ENCODE data around the gene YWHAQ.
A peak's percentile ranks its signal among the peaks of the same experiment; 100 is the strongest.

Gene YWHAQ

DNA sequence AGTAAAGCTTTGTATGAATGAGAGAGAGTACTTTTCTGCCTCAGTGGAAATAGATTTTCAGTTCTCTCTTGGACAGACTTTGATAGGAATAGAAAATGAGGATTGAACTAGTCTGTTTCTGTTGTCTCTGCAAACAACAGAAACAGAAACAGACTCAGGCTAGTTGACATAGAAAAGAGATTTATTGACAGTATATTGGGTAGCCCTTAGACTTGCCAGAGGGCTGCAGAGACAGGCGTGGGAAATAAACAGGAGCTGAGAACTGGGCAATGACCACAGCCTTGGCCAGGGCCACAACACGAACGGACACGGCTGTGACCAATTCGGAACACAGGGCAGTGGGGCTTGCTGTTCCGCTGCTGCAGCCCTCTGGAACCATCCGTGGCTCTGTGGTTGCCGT lies 30.5 kb upstream of the YWHAQ start:
- peak overlapping the region; percentile 19 for H3K27ac Mint-ChIP-seq
- peaks cover 4% of the 10 kb centered on the region for H3K4me1 Mint-ChIP-seq
- H3K36me3 Mint-ChIP-seq = no peaks in the 10 kb centered on the region
- ATAC-seq (ENCODE audit: low read depth) = no peak
- H3K4me3 Mint-ChIP-seq = no peak overlapping the region
- H3K9me3 Mint-ChIP-seq = peaks cover 2% of the 10 kb centered on the region
- peaks cover 4% of the 10 kb centered on the region for H3K27me3 Mint-ChIP-seq
- no peak for DNase-seq (ENCODE audit: low spot score in 2 of 2)

DNA sequence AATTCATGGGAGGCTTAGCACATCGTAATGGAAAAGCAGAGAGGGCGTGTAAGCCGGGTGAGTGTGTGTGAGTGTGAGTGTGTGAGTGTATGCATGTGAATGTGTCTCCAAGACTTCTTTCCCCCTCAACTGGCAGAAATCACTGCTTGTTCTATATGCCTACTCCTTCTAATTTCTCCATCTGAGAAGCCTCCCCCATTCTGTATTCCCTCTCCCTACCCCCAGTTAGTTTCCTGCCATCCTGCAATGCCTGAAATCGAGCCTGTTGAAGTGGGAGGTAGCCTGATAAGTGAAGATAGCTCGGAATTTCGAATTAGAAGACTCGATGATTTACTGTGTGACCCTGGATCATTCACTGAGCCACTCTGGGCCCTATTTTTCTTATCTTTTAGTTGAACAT lies 30.0 kb upstream of the YWHAQ start:
- no peaks in the 10 kb centered on the region for H3K36me3 Mint-ChIP-seq
- peak overlapping the region; percentile 19 for H3K27ac Mint-ChIP-seq
- H3K4me1 Mint-ChIP-seq = peaks cover 4% of the 10 kb centered on the region
- DNase-seq (ENCODE audit: low spot score in 2 of 2) (no peak), ATAC-seq (ENCODE audit: low read depth) (no peak)
- peaks cover 4% of the 10 kb centered on the region for H3K27me3 Mint-ChIP-seq
- H3K9me3 Mint-ChIP-seq = peaks cover 2% of the 10 kb centered on the region
- no peak overlapping the region for H3K4me3 Mint-ChIP-seq

DNA sequence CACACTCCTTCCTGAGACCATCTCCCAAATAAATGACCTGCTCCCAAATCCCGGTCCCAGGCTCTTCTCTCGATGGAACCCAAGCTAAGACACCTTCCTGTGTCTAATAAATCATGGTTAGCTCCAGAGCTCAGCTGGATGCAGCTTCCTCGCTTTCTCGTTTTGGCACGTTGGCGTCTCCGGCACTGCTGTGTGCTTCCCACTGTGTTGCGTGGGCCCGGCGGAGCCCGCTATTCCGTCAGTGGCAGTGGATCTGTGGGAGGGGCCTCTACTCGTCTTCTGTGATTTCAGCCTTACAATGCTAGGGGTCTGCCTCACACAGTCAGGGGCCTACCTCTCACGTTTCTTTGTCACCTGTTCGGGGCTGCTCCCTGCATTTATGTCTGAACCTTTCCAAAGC lies 29.4 kb upstream of the YWHAQ start:
- no peak overlapping the region for H3K27ac Mint-ChIP-seq
- H3K4me1 Mint-ChIP-seq = peaks cover 4% of the 10 kb centered on the region

DNA sequence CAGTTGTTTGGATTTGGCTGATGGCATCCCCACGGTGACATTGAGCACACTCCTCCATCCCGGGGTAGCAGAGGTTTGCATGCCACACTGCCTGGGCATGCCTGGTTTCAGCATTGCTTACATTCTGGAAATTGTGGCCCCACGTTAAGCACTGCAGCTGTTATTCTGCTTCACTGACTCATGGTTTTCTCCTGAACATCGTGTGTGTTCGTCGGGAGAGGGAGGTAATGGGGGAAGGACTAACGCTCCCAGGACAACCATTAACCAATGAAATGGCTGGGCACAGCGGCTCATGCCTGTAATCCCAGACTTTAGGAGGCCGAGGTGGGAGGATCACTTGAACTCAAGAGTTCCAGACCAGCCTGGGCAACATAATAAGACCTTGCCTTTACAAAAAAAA lies 28.2 kb upstream of the YWHAQ start:
- DNase-seq (ENCODE audit: low spot score in 2 of 2) = no peak
- Mint-ChIP-seq H3K36me3 (no peaks in the 10 kb centered on the region), H3K9me3 (no peaks in the 10 kb centered on the region), H3K4me3 (no peak overlapping the region), H3K27ac (no peak overlapping the region), H3K27me3 (peaks cover 2% of the 10 kb centered on the region), H3K4me1 (peaks cover 5% of the 10 kb centered on the region)
- ATAC-seq (ENCODE audit: low read depth) = no peak

More for the DNA sequence above, 29.4 kb upstream of the YWHAQ start:
- H3K27me3 Mint-ChIP-seq = peaks cover 4% of the 10 kb centered on the region
- ATAC-seq (ENCODE audit: low read depth) (no peak), DNase-seq (ENCODE audit: low spot score in 2 of 2) (no peak)
- H3K36me3 Mint-ChIP-seq = no peaks in the 10 kb centered on the region
- peaks cover 2% of the 10 kb centered on the region for H3K9me3 Mint-ChIP-seq
- no peak overlapping the region for H3K4me3 Mint-ChIP-seq

DNA sequence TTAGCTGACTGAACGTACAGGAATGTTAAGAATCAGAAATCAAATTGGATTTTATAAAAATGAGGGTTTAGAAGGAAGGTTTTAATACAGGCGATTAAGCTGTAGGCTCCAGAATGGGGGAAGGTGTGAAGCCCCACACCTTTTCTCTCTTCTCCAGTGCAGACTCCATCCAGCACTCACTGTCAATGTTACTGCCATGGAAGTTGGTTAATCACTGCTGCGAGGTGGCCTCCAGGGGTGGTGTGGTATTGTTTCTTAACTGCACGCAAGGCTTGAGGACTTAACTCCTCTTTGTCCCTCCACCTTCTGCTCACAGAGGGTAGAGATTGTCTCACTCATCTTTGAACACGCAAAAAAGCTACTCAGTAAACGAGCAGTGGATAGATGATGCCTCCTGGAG lies 26.9 kb upstream of the YWHAQ start:
- ATAC-seq (ENCODE audit: low read depth) = no peak
- Mint-ChIP-seq H3K27ac (no peak overlapping the region), H3K4me3 (no peak overlapping the region)

DNA sequence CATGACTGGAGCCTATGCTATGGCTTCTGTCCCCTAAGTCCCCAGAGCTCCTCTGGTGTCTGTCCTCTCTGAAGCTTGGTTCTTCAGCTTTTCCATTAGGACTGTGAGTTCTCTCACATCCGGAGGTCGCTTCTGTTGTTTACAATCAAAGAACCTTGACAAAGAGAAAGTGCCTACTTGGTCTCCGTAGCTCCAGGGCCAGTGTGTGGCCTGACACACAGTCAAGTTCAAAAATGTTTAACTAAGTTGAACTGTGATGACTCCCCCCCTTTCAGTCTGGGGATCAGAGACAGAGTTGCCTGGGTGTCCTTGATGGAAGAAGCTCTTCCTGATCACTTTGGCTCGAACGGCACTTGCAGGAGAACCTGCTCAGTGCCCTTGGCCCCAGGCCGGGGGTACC lies 26.3 kb upstream of the YWHAQ start:
- Mint-ChIP-seq H3K9me3 (peaks cover 4% of the 10 kb centered on the region), H3K27ac (no peak overlapping the region), H3K4me3 (no peak overlapping the region), H3K4me1 (peaks cover 16% of the 10 kb centered on the region), H3K27me3 (peaks cover 7% of the 10 kb centered on the region), H3K36me3 (no peaks in the 10 kb centered on the region)
- ATAC-seq (ENCODE audit: low read depth) (no peak), DNase-seq (ENCODE audit: low spot score in 2 of 2) (no peak)

More for the DNA sequence above, 26.9 kb upstream of the YWHAQ start:
- Mint-ChIP-seq H3K4me1 (peaks cover 11% of the 10 kb centered on the region), H3K9me3 (no peaks in the 10 kb centered on the region), H3K36me3 (no peaks in the 10 kb centered on the region), H3K27me3 (peaks cover 2% of the 10 kb centered on the region)
- no peak for DNase-seq (ENCODE audit: low spot score in 2 of 2)

DNA sequence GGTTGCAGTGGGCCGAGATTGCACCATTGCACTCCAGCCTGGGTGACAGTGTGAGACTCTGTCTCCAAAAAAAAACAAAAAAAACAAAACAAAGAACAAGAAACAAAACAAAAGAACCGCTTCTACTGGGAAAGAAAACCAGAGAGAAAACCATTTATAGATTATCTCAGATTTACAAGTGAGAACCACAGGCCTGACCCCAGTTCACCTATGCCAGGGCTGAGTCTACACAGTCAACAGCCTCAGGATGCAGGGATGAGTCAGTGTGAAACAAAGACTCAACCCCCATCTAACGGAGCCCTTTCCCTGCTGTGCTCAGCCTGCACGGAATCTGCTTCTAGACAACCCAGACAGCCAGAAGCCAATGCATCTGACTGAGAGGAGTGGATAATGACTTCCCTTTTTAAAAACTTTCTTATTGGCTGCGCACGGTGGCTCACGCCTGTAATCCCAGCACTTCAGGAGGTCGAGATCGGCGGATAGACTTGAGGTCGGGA lies 25.5 kb upstream of the YWHAQ start:
- Mint-ChIP-seq H3K36me3 (no peaks in the 10 kb centered on the region), H3K27ac (no peak overlapping the region), H3K27me3 (peaks cover 11% of the 10 kb centered on the region), H3K4me3 (peak overlapping the region; percentile 49), H3K4me1 (peaks cover 18% of the 10 kb centered on the region), H3K9me3 (peaks cover 5% of the 10 kb centered on the region)
- DNase-seq (ENCODE audit: low spot score in 2 of 2) (no peak), ATAC-seq (ENCODE audit: low read depth) (peak; percentile 80)

DNA sequence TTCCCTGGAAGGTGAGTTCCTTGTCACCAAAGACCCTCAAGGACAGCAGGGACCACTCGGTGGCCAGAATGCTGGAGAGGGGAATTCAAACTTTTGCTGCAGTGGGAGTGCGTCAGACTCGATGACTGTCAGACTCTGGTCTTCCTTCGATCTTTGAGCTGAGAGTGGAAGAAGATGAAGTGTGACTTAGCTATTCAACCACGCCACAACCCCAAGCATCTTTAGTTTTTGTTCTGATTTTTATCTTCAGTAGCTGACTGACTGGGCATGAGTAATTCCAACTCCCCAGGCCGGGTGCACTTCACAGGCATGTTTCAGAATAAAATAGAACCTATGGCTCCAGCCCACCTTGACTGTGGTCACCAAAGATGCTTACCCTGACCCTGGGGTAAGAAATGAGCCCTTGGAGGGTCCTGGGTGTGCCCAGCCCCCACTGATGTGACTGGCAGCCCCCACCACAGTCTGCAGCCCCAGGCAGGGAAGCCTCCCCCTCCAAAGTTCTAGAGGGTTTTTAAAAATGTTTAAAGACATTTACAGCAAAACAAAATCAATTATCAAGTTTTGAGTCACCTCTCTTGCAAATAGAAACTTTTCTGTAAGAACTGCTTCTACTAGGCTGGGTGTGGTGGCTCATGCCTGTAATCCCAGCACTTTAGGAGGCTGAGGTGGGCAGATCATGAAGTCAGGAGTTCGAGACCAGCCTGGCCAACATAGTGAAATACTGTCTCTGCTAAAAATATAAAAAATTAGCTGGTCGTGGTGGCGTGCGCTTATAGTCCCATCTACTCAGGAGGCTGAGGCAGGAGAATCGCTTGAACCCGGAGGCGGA lies 24.9 kb upstream of the YWHAQ start:
- peak overlapping the region; percentile 49 for H3K4me3 Mint-ChIP-seq
- H3K27me3 Mint-ChIP-seq = peaks cover 12% of the 10 kb centered on the region
- peaks cover 5% of the 10 kb centered on the region for H3K9me3 Mint-ChIP-seq
- H3K36me3 Mint-ChIP-seq = no peaks in the 10 kb centered on the region
- no peak for DNase-seq (ENCODE audit: low spot score in 2 of 2)
- no peak for ATAC-seq (ENCODE audit: low read depth)
- no peak overlapping the region for H3K27ac Mint-ChIP-seq
- H3K4me1 Mint-ChIP-seq = peaks cover 18% of the 10 kb centered on the region

DNA sequence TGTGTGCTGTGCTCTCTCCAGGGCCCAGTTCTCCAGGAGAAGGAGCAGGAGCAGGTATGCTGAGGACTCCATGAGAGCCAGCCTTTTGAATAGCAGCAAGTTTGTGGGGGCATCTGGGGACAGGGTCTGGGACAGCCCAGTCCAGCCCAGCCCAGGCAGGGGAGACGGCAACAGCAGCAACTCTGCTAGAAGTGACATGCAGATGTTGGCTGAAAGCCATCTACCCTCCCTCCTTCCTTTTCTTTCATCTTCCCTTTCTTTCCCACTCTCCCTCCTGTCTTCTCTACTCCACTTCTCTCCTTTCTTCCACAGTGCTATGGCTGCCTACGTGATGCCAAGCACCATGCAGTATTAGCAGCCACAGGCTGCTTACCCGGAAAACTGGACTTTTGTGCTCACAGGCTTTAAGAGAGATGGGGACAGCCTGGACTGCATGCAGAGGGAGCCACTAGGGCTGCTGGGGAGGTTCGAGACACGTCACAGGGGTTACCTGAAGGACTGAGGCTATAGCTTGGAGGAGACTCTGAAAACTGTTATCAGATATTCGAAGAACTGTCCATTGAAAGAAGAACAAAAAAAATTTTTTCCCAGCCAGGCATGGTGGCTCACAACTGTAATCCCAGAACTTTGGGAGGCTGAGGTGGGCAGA lies 23.8 kb upstream of the YWHAQ start:
- Mint-ChIP-seq H3K36me3 (no peaks in the 10 kb centered on the region), H3K9me3 (peaks cover 5% of the 10 kb centered on the region), H3K4me3 (no peak overlapping the region), H3K27me3 (peaks cover 12% of the 10 kb centered on the region), H3K4me1 (peaks cover 18% of the 10 kb centered on the region), H3K27ac (no peak overlapping the region)
- ATAC-seq (ENCODE audit: low read depth) (no peak), DNase-seq (ENCODE audit: low spot score in 2 of 2) (no peak)

DNA sequence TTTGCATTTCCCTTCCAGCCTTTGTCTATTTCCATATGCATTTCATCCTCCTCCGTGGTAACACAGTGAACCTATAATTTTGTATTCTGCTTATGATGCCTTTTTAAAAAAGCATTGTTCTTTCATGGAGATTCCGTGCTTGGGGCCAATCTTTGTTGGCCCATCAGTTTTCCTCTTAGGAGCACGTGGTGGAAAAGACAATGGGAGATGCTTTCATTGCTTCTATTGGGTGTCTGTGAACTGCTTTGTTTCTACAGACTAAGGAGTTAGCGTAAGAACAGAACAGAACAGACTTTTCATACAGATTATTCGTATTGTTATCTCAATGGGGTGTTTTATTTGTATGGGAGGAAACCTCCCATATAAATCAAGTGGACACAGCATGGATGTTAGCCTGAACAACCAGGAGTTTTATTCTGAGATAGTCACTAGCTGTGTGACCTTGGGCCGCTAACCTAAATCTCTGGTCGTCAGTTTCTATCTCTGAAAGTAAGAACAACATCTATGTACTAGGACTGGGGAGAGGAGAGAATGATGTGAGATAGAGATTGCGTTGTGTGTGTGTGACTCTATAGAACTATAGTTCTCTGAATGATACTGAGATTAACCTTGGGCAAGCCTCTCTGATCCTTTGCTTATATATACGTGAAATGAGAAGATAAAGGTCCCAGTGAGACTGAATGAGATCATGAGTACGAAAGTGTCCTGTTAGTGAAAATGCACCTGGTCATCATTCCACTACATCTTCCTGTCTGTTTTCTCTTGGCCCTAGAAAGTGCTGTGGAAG lies 22.9 kb upstream of the YWHAQ start:
- DNase-seq (ENCODE audit: low spot score in 2 of 2) (no peak), ATAC-seq (ENCODE audit: low read depth) (no peak)
- Mint-ChIP-seq H3K4me1 (peaks cover 18% of the 10 kb centered on the region), H3K36me3 (no peaks in the 10 kb centered on the region), H3K27ac (no peak overlapping the region), H3K4me3 (no peak overlapping the region), H3K27me3 (peaks cover 12% of the 10 kb centered on the region), H3K9me3 (peaks cover 5% of the 10 kb centered on the region)

DNA sequence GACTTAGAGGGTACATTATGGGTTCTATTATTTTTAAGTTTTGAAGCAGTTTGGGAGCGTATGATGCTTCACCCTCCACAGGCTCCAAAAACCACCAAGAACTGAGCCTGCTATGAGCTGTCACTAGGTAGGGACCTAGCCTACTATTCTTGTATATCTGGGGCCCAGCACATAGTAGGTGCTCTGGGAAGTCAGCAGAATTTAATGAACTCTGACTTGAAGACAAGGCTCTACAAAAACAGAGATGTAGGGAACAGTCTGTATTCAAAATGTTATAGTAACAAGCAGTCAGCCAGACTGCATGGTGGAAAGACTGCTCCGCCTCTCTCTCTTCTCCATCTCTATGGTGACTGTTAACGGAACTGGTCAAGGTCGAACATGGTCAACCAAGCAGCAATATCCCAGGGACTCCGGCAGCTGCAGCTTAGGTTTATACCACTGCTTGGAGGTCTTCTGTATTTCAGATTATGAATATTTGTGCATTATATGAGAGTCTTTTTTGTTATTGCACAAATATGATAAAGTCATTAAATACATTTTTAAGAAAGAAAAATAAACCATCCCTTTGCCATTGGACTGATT lies 22.2 kb upstream of the YWHAQ start:
- Mint-ChIP-seq H3K27ac (no peak overlapping the region), H3K4me1 (peaks cover 18% of the 10 kb centered on the region), H3K36me3 (no peaks in the 10 kb centered on the region), H3K9me3 (peaks cover 5% of the 10 kb centered on the region), H3K27me3 (peaks cover 12% of the 10 kb centered on the region), H3K4me3 (no peak overlapping the region)
- DNase-seq (ENCODE audit: low spot score in 2 of 2) = no peak
- ATAC-seq (ENCODE audit: low read depth) = no peak

DNA sequence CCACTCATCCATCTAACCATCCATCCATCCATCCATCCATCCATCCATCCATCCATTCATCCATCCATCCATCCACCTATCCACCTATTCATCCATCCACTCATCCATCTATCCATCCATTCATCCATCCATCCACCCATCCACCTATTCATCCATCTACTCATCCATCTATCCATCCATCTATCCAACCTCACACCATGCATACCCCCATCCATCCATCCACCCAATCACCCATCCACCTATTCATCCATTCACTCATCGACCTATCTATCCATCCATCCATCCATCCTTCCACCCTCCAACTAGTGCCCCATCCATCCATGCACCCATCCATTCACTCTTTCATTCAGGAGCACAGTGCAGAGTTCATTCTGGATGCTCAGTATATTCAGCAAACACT lies 21.5 kb upstream of the YWHAQ start:
- Mint-ChIP-seq H3K4me3 (no peak overlapping the region), H3K9me3 (peaks cover 5% of the 10 kb centered on the region), H3K27me3 (peaks cover 12% of the 10 kb centered on the region), H3K4me1 (peaks cover 18% of the 10 kb centered on the region), H3K27ac (no peak overlapping the region), H3K36me3 (no peaks in the 10 kb centered on the region)
- ATAC-seq (ENCODE audit: low read depth) (no peak), DNase-seq (ENCODE audit: low spot score in 2 of 2) (no peak)

DNA sequence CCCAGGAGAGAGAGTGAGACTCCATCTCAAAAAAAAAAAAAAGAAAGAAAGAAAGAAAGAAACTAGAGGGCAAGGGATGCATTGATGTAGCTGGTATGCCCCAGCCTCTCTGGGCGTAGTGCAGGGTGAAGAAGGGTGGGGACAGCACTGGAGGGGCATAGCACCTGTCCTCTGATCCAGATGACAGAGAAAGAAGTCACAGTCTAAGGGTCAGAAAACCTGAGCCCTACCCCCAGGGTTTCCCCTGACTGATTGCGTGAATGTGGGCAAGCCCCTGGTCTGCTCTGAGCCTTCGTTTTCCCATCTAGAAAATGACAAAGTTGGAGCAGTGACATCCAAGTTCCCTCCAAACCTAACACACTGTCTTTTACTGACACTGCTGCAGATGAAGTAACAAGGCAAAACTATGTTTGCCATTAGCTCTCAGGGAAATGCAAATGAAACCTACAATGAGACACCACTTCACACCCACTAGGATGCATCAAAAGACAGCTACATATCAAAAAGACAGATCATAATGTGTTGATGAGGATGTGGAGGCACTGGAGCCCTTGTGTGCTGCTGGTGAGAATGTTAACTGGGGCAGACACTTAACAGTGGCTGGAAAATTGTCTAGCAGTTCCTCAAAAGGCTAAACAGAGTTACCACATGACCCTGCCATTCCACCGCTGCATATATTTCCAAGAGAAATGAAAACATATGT lies 19.5 kb upstream of the YWHAQ start:
- no peak for ATAC-seq (ENCODE audit: low read depth)
- no peak for DNase-seq (ENCODE audit: low spot score in 2 of 2)
- peaks cover 5% of the 10 kb centered on the region for H3K9me3 Mint-ChIP-seq
- no peaks in the 10 kb centered on the region for H3K36me3 Mint-ChIP-seq
- no peak overlapping the region for H3K27ac Mint-ChIP-seq
- peaks cover 20% of the 10 kb centered on the region for H3K27me3 Mint-ChIP-seq
- peaks cover 14% of the 10 kb centered on the region for H3K4me1 Mint-ChIP-seq
- H3K4me3 Mint-ChIP-seq = no peak overlapping the region

All from memory B cell (primary cell).